ENCODE results near the gene PYY. TPM values are rescaled to one million over a fixed set of nuclear protein-coding genes. Genes with fewer than 3 reads are reported as not detected.

The PYY gene
- total RNA-seq, 1 experiment from 2014 or later: 2.0 TPM

DNA sequence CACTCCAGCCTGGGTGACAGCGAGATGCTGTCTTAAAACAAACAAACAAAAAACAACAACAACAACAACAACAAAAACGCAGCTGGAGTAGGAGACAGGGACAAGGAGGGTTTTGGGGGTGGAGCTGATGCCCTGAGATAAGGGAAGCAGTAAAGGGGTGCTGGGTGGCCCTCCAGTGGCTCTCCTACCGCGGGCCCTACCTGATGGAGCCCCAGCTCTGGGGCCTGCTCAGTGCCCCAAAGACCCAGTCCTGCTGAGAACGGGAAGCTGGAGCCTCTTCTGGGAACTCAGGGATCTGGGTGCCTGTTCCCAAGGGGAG is 29.4 kb upstream of the PYY start:
- no peak overlapping the region for H2BK120ac ChIP-seq (ENCODE audit: low read depth, low read length, poor library complexity, severe bottlenecking)
- no peak overlapping the region for H4K91ac ChIP-seq (ENCODE audit: insufficient read length, low read depth, low read length)
- Mint-ChIP-seq H3K36me3 (ENCODE audit: insufficient read depth in 1 of 3, low read depth in 3 of 3) (no peaks in the 10 kb centered on the region; a peak in 1 of 7 replicates), H3K4me1 (peaks cover 11 to 22% of the 10 kb centered on the region in 2 experiments), H3K4me3 (peak overlapping the region; percentile 73 to 84), H3K27ac (no peak overlapping the region), H3K9me3 (no peaks in the 10 kb centered on the region), H3K27me3 (ENCODE audit: low read depth) (peaks cover 52% of the 10 kb centered on the region)
- WGBS (ENCODE audit: extremely low coverage, insufficient read length, low lambda C conversion rate): no CpG with 5 or more reads among the region's 5 CpGs
- H3K27ac ChIP-seq (ENCODE audit: insufficient read length, low read depth, low read length): no peak overlapping the region
- no peak overlapping the region for H4K5ac ChIP-seq (ENCODE audit: insufficient read length, low read depth, low read length)
- no peak overlapping the region for H3T11ph ChIP-seq (ENCODE audit: low read length)
- H3K23me2 ChIP-seq (ENCODE audit: insufficient read length, low read depth, low read length, poor library complexity, severe bottlenecking): peaks cover 5% of the 10 kb centered on the region
- H3K79me1 ChIP-seq (ENCODE audit: insufficient read depth, low read depth, low read length, poor library complexity, severe bottlenecking): no peaks in the 10 kb centered on the region
- no peak overlapping the region for H3K56ac ChIP-seq (ENCODE audit: insufficient read length, low read depth, low read length)
- H3K14ac ChIP-seq (ENCODE audit: insufficient read depth, low read length): no peak overlapping the region
- no peak overlapping the region for H4K8ac ChIP-seq (replicated peaks; ENCODE audit: insufficient read length, low read depth, low read length)
- H3K9ac ChIP-seq (ENCODE audit: extremely low read depth, insufficient read length, low read length): no peak overlapping the region
- H2BK12ac ChIP-seq (ENCODE audit: insufficient read length, low read depth, low read length): no peak overlapping the region
- no peak overlapping the region for H2BK15ac ChIP-seq (ENCODE audit: low read depth, low read length)
- H3K4me2 ChIP-seq (ENCODE audit: insufficient read depth, insufficient read length, low read length): peak overlapping the region; percentile 35
- H3K18ac ChIP-seq (ENCODE audit: insufficient read length, low read depth, low read length): no peak overlapping the region
- H2BK20ac ChIP-seq (ENCODE audit: low read depth, low read length, poor library complexity, severe bottlenecking): no peak overlapping the region
- no peak overlapping the region for H3K23ac ChIP-seq (ENCODE audit: insufficient read length, low read depth, low read length)
- no peak overlapping the region for H3K4ac ChIP-seq (ENCODE audit: low read depth, low read length)
- no peaks in the 10 kb centered on the region for H4K20me1 ChIP-seq (ENCODE audit: control insufficient read depth, insufficient read depth, insufficient read length)
- no peaks in the 10 kb centered on the region; the same call in 1 of the 2 replicates for H3K4me1 ChIP-seq (ENCODE audit: insufficient read depth, low read length)
- H2AFZ ChIP-seq (ENCODE audit: low read length): no peak overlapping the region
- no peaks in the 10 kb centered on the region for H3K9me3 ChIP-seq (ENCODE audit: control insufficient read depth, low read depth, low read length)
- TF ChIP-seq, protein P1, sequence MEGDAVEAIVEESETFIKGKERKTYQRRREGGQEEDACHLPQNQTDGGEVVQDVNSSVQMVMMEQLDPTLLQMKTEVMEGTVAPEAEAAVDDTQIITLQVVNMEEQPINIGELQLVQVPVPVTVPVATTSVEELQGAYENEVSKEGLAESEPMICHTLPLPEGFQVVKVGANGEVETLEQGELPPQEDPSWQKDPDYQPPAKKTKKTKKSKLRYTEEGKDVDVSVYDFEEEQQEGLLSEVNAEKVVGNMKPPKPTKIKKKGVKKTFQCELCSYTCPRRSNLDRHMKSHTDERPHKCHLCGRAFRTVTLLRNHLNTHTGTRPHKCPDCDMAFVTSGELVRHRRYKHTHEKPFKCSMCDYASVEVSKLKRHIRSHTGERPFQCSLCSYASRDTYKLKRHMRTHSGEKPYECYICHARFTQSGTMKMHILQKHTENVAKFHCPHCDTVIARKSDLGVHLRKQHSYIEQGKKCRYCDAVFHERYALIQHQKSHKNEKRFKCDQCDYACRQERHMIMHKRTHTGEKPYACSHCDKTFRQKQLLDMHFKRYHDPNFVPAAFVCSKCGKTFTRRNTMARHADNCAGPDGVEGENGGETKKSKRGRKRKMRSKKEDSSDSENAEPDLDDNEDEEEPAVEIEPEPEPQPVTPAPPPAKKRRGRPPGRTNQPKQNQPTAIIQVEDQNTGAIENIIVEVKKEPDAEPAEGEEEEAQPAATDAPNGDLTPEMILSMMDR (conservative IDR thresholded peaks at IDR 0.05): no peak
- H2BK5ac ChIP-seq (ENCODE audit: insufficient read length, low read length): no peak overlapping the region
- no peaks in the 10 kb centered on the region for H3K79me2 ChIP-seq (ENCODE audit: insufficient read depth, low read length)
- H2AK5ac ChIP-seq (ENCODE audit: insufficient read length, low read length): no peak overlapping the region
- DNase-seq: no peak
- peaks cover 3% of the 10 kb centered on the region; the same call in 1 of the 2 replicates for H3K27me3 ChIP-seq (ENCODE audit: insufficient read depth, low read length)

Data from H9 (cell line).